Bronchial epithelial cell (primary cell): ENCODE data around the gene NSMCE1. TPM values are rescaled to one million over a fixed set of nuclear protein-coding genes. Genes with fewer than 3 reads are reported as not detected.

Source experiments
- DNase-seq: peaks from one replicate; pipeline ENCODE4 v3.0.0-alpha.2; 2010; ENCODE audit warnings: low read depth
- FAIRE-seq: peaks from 2 replicates; lab custom pipeline; 2011; peaks lifted over from hg19 to GRCh38; lab: Jason Lieb, UNC
- H3K27me3 ChIP-seq: 2 replicates; pipeline ENCODE4 v1.5.1; 2011; ENCODE audit warnings: low read length; ENCODE audit not compliant: control insufficient read depth, insufficient read depth
- H3K36me3 ChIP-seq: 2 replicates; pipeline ENCODE4 v1.5.1; 2011; ENCODE audit warnings: low read length; ENCODE audit not compliant: control insufficient read depth, insufficient read depth
- H3K4me3 ChIP-seq: 2 replicates; pipeline ENCODE4 v1.5.1; 2011; ENCODE audit warnings: mild to moderate bottlenecking, low read depth, low read length, control low read depth
- total RNA-seq: library from RNA; depleted of rRNA; stranded (reverse); fragments of >200 nt; gene quantifications from 2 replicates; pipeline ENCODE4 v1.2.1, GENCODE V29; 2014
- TF ChIP-seq, protein P1 (sequence below): IDR thresholded peaks from 2 replicates; pipeline ENCODE4 v1.5.1; 2011; ENCODE audit warnings: mild to moderate bottlenecking, moderate library complexity, low read length, control low read depth, inconsistent platforms; ENCODE audit not compliant: insufficient read depth, severe bottlenecking

Gene NSMCE1
- total RNA-seq, 1 donor from 2014 or later, result 111 TPM

DNA sequence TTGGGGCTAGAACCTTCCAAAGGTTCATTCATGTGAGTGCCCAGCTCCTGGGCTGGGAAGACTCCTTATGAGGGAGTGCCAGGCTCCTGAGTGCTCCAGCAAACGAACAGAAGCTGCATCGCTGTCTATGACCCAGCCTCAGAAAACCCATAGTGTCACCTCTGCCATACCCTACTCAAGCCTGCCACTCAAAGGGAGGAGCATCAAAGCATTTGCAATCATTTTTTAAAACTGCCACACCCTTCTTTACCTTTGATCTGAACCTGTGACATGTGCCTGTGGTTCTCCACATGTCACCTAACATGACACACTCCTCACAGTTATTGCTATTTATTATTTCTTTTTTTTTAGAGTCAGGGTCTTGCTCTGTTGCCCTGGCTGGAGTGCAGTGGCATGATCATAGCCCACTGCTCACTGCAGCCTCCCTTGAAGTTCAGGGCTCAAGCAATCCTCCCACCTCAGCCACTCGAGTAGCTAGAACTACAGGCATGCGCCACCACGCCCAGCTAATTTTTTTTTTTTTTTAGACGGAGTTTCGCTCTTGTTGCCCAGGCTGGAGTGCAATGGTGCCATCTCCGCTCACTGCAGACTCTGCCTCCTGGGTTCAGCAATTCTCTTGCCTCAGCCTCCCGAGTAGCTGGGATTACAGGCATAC is 72.5 kb downstream of the NSMCE1 start:
- TF ChIP-seq, protein P1, sequence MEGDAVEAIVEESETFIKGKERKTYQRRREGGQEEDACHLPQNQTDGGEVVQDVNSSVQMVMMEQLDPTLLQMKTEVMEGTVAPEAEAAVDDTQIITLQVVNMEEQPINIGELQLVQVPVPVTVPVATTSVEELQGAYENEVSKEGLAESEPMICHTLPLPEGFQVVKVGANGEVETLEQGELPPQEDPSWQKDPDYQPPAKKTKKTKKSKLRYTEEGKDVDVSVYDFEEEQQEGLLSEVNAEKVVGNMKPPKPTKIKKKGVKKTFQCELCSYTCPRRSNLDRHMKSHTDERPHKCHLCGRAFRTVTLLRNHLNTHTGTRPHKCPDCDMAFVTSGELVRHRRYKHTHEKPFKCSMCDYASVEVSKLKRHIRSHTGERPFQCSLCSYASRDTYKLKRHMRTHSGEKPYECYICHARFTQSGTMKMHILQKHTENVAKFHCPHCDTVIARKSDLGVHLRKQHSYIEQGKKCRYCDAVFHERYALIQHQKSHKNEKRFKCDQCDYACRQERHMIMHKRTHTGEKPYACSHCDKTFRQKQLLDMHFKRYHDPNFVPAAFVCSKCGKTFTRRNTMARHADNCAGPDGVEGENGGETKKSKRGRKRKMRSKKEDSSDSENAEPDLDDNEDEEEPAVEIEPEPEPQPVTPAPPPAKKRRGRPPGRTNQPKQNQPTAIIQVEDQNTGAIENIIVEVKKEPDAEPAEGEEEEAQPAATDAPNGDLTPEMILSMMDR, result no peak
- FAIRE-seq (no peak), DNase-seq (no peak)
- Histone ChIP-seq H3K27me3 (no peaks in the 10 kb centered on the region), H3K4me3 (no peak overlapping the region), H3K36me3 (no peaks in the 10 kb centered on the region)

DNA sequence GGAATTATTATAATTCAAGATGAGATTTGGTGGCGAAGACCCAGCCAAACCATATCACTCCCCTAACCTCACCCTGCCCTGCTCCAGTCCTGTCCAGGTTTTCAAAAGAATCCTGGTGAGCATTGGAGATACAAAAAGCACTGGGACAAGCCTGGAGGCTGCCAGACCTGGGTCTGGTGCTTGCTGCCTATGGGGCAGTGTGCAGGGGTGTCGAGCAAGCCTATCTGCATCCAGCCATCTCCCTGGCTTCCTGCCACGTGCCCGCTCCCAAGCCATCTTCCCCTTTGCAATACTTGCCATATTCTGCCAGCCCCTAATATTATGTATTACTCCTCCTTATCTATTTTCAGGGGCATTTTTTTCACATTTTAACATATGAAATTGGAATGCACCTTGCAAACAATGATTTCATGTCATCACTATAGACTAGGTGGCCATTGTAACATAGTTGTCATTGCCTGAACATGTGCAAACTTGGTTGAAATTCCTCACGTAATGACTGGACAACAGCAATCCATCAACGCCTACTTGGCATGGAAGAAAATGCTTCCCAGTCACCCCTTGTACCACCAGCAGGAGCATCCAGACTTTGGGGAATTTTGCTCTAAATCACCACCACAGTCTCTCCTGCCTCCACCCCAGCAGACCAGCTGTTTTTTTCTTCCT is 73.4 kb downstream of the NSMCE1 start:
- H3K4me3 ChIP-seq, result no peak overlapping the region
- no peaks in the 10 kb centered on the region for H3K27me3 ChIP-seq
- TF ChIP-seq, protein P1, result peak; percentile 12
- FAIRE-seq, result peak; percentile 83
- no peaks in the 10 kb centered on the region for H3K36me3 ChIP-seq
- DNase-seq, result peak; percentile 96

DNA sequence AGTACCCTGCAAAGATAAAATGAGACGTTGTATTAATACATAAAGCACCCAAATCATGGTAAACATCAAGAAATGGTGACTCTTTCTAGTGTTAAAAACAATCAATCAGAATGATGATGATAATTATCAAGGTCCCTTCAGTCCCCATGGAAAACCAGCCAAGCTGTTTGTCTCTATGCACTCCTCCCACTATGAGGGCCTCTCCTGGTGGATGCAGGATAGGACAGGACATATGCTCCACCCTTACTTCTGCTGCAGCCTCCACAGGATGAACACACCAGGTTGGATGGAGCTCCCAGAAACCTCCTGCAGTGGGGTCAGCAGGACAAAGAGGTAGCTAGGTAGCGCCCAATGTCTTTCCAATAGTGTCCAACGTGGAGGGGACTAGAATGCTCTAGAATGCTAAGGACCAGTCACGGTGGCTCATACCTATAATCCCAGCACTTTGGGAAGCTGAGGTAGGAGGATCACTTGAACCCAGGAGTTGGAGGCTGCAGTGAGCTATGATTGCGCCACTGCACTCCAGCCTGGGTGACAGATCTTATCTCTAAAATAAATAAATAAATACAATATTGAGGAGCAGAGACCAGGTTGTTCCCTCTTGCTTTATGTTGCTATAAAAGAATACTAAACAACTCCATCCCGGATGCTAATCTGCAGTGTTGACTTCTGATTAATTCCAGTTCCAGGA is 75.1 kb downstream of the NSMCE1 start:
- Histone ChIP-seq H3K27me3 (no peaks in the 10 kb centered on the region), H3K4me3 (no peak overlapping the region), H3K36me3 (no peaks in the 10 kb centered on the region)
- TF ChIP-seq, protein P1, result no peak
- no peak for DNase-seq
- FAIRE-seq, result no peak

DNA sequence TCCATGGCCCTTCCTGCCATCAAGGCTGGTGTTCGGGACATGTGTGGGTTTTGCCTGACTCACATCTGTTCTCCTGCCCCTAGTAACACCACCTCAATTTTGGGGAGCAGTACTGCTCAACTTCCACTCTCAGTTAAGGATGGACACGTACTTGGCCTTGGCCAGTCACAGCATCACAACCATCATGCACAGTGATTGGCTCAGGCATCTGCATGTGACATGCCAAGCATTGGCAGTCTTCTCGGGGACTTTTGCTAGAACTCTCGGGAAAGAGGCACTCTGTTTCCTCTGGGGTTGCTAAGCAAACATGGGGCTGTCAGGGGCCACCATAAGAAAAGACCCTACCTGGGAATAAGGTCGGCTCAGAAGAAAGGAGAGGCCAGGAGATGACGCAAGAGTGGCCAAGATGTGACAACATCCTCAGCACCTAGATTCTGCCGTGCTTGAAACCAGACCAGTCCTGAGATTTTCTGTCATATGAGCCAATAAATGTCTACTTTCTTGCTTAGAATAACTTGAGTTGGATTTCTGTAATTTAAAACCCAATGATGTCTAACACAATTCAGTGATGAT is 77.1 kb downstream of the NSMCE1 start:
- TF ChIP-seq, protein P1, result no peak
- DNase-seq, result no peak
- FAIRE-seq, result no peak
- no peak overlapping the region for H3K4me3 ChIP-seq
- H3K36me3 ChIP-seq, result no peaks in the 10 kb centered on the region
- H3K27me3 ChIP-seq, result no peaks in the 10 kb centered on the region

DNA sequence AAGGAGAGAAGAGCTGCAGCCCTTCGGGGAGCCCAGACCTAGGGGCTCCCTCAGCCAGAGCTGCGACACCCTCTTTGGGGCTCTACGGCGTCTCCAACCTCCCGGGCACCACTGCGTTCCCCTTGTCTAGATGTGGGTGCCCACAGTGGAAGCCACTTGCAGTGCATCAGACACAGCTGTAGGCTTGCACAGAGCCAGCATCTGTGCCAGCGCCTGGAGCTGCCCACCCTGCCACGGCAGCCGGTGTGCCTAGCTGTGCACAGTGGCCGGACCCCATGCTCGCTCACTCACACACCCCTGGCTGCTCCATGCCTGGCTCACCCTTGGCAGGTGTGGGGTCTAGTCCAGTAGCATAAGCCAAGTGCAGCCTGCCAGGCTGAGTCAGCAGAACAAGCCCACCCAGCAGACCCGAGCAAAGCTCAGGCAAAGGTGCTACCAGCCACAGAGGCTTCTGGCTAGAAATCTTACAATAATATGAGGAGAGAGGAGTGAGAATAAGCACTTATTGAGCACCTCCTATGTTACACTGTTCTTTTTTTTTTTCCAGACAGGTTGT is 78.2 kb downstream of the NSMCE1 start:
- FAIRE-seq, result no peak
- Histone ChIP-seq H3K27me3 (no peaks in the 10 kb centered on the region), H3K36me3 (no peaks in the 10 kb centered on the region)

More for the DNA sequence above, 78.2 kb downstream of the NSMCE1 start:
- TF ChIP-seq, protein P1, result no peak
- no peak for DNase-seq
- H3K4me3 ChIP-seq, result no peak overlapping the region
